DND-41 (cell line): Measurements from ENCODE around the gene PNPLA8.
A peak's percentile ranks its signal among the peaks of the same experiment; 100 is the strongest.

Experiments used
- EZH2 ChIP-seq: IDR thresholded peaks from 3 replicates; pipeline ENCODE4 v1.6.1; 2012; ENCODE audit warnings: borderline replicate concordance, low read depth, mild to moderate bottlenecking, moderate library complexity, low read length, inconsistent platforms; ENCODE audit not compliant: severe bottlenecking
- TF ChIP-seq, protein P1 (sequence below): IDR thresholded peaks from 2 replicates; pipeline ENCODE4 v1.5.1; 2012; ENCODE audit warnings: borderline replicate concordance, low read length, moderate library complexity, mild to moderate bottlenecking; ENCODE audit not compliant: poor library complexity, severe bottlenecking; ENCODE audit errors: extremely low read depth

DNA sequence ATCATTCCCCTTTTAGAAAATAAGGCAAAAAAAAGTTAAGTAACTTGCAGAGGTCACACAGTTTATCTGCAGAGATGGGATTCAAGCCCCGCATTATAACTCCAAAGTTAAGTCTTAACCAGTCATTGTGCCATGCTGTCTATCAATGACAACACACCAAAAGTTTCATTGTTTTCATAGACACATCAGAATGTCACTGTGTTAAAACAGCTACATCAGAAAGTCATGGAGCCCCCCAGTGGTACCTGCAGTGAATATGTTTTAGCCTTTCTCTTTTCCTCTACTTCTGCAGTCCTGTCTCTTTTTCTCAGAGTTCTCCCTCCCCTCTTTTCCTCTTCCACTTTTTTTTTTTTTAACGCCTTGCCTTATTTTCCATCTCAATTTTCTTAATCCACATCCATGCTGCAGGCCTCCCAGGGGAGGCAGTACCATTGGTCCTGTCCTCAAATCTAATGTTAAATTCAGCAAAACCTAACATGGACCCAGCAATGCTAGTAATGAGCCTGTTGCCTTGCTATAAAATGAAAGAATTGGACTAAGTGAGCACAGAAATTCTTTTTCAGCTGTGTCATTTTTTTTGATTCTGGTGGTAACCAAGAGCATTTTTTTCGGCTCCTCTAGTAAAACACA is 65.9 kb downstream of the PNPLA8 start:
- TF ChIP-seq EZH2 = no peak
- TF ChIP-seq, protein P1, sequence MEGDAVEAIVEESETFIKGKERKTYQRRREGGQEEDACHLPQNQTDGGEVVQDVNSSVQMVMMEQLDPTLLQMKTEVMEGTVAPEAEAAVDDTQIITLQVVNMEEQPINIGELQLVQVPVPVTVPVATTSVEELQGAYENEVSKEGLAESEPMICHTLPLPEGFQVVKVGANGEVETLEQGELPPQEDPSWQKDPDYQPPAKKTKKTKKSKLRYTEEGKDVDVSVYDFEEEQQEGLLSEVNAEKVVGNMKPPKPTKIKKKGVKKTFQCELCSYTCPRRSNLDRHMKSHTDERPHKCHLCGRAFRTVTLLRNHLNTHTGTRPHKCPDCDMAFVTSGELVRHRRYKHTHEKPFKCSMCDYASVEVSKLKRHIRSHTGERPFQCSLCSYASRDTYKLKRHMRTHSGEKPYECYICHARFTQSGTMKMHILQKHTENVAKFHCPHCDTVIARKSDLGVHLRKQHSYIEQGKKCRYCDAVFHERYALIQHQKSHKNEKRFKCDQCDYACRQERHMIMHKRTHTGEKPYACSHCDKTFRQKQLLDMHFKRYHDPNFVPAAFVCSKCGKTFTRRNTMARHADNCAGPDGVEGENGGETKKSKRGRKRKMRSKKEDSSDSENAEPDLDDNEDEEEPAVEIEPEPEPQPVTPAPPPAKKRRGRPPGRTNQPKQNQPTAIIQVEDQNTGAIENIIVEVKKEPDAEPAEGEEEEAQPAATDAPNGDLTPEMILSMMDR = peak; percentile 59
